Stimulated activated CD4-positive, alpha-beta T cell treated with anti-CD3 and anti-CD28 coated beads, Interleukin-1b, Interleukin-23, amount 100 ng/mL, for 48 hours (primary cell): ENCODE data around the gene SPACDR.

Experiments used
- DNase-seq: peaks from one replicate; pipeline ENCODE4 v3.0.0-alpha.2; 2020

Gene SPACDR

GRCh38 chr7:100433592-100434296, 30.3 kb downstream of the SPACDR start:
- DNase-seq, result no peak

- no peak for DNase-seq
Observed at GRCh38 chr7:100433276-100433591, 30.8 kb downstream of the SPACDR start.

- no peak for DNase-seq
Observed at GRCh38 chr7:100432621-100433275, 31.3 kb downstream of the SPACDR start.

- DNase-seq, result no peak
Observed at GRCh38 chr7:100432053-100432452, 32.0 kb downstream of the SPACDR start.

- DNase-seq, result no peak
Observed at GRCh38 chr7:100431286-100431735, 32.7 kb downstream of the SPACDR start.

GRCh38 chr7:100430493-100431285, 33.4 kb downstream of the SPACDR start:
- DNase-seq, result peak; percentile 57

GRCh38 chr7:100429637-100430492, 34.2 kb downstream of the SPACDR start, which contains the start of gene MEPCE:
MEPCE (plus strand) TSS chr7:100429831; CDS start chr7:100430019, 188 bp downstream.
- DNase-seq, result peak; percentile 96

- peak; percentile 100 for DNase-seq
Observed at GRCh38 chr7:100428967-100429636, 35.0 kb downstream of the SPACDR start.

- peak; percentile 97 for DNase-seq
Observed at GRCh38 chr7:100428199-100428966, 35.7 kb downstream of the SPACDR start, which contains the start of gene ZCWPW1. ZCWPW1 (minus strand) TSS chr7:100428703; CDS start chr7:100420649, 8,054 bp downstream.

GRCh38 chr7:100427762-100428198, 36.3 kb downstream of the SPACDR start:
- DNase-seq, result no peak

- DNase-seq, result no peak
Observed at GRCh38 chr7:100426516-100426915, 37.5 kb downstream of the SPACDR start.

- DNase-seq, result no peak
Observed at GRCh38 chr7:100425347-100425746, 38.7 kb downstream of the SPACDR start.

- DNase-seq, result no peak
Observed at GRCh38 chr7:100423315-100423714, 40.7 kb downstream of the SPACDR start.

- no peak for DNase-seq
Observed at GRCh38 chr7:100419660-100420226, 44.3 kb downstream of the SPACDR start.

- DNase-seq, result no peak
Observed at GRCh38 chr7:100418930-100419659, 45.0 kb downstream of the SPACDR start.

GRCh38 chr7:100415448-100415847, 48.6 kb downstream of the SPACDR start:
- no peak for DNase-seq

- no peak for DNase-seq
Observed at GRCh38 chr7:100413889-100414288, 50.2 kb downstream of the SPACDR start.

- DNase-seq, result no peak
Observed at GRCh38 chr7:100413346-100413745, 50.7 kb downstream of the SPACDR start.

GRCh38 chr7:100411101-100411500, 53.0 kb downstream of the SPACDR start:
- no peak for DNase-seq
